ENCODE results near the gene FAR2.

Gene FAR2

GRCh38 chr12:29187756-29188155 lies 38.7 kb downstream of the FAR2 start:
- no peak overlapping the region for H3K4me3 ChIP-seq (ENCODE audit: low read depth, low read length)
- no peak for DNase-seq (ENCODE audit: low read depth)
- no peak for TF ChIP-seq CTCF (IDR thresholded peaks at IDR 0.05; ENCODE audit: low read depth, low read length, missing control alignments)

GRCh38 chr12:29191267-29191850 lies 42.3 kb downstream of the FAR2 start:
- TF ChIP-seq CTCF (IDR thresholded peaks at IDR 0.05; ENCODE audit: low read depth, low read length, missing control alignments): no peak
- no peak for DNase-seq (ENCODE audit: low read depth)
- H3K4me3 ChIP-seq (ENCODE audit: low read depth, low read length): no peak overlapping the region

- H3K4me3 ChIP-seq (ENCODE audit: low read depth, low read length): no peak overlapping the region
- DNase-seq (ENCODE audit: low read depth): no peak
- no peak for TF ChIP-seq CTCF (IDR thresholded peaks at IDR 0.05; ENCODE audit: low read depth, low read length, missing control alignments)
These were observed 49.8 kb downstream of the FAR2 start for GRCh38 chr12:29198901-29199300.

- no peak for TF ChIP-seq CTCF (IDR thresholded peaks at IDR 0.05; ENCODE audit: low read depth, low read length, missing control alignments)
- H3K4me3 ChIP-seq (ENCODE audit: low read depth, low read length): no peak overlapping the region
- no peak for DNase-seq (ENCODE audit: low read depth)
These were observed 51.5 kb downstream of the FAR2 start for GRCh38 chr12:29200586-29200985.

- no peak for TF ChIP-seq CTCF (IDR thresholded peaks at IDR 0.05; ENCODE audit: low read depth, low read length, missing control alignments)
- no peak overlapping the region for H3K4me3 ChIP-seq (ENCODE audit: low read depth, low read length)
- no peak for DNase-seq (ENCODE audit: low read depth)
These were observed 52.2 kb downstream of the FAR2 start for GRCh38 chr12:29201296-29201695.

- no peak overlapping the region for H3K4me3 ChIP-seq (ENCODE audit: low read depth, low read length)
- DNase-seq (ENCODE audit: low read depth): no peak
- TF ChIP-seq CTCF (IDR thresholded peaks at IDR 0.05; ENCODE audit: low read depth, low read length, missing control alignments): no peak
These were observed 52.7 kb downstream of the FAR2 start for GRCh38 chr12:29201746-29202145.

GRCh38 chr12:29204521-29204920 lies 55.4 kb downstream of the FAR2 start:
- no peak for DNase-seq (ENCODE audit: low read depth)
- no peak overlapping the region for H3K4me3 ChIP-seq (ENCODE audit: low read depth, low read length)
- no peak for TF ChIP-seq CTCF (IDR thresholded peaks at IDR 0.05; ENCODE audit: low read depth, low read length, missing control alignments)
